ENCODE measurements around the gene SLC6A7.

SLC6A7 gene

GRCh38 chr5:150189326-150189725, 536 bp upstream of the SLC6A7 start:
- Mint-ChIP-seq H3K4me3 (no peak overlapping the region), H3K27ac (no peak overlapping the region), H3K4me1 (no peaks in the 10 kb centered on the region), H3K36me3 (no peaks in the 10 kb centered on the region), H3K9me3 (no peaks in the 10 kb centered on the region)
- ATAC-seq (no peak), DNase-seq (ENCODE audit: low spot score in 2 of 2) (no peak)

DNA sequence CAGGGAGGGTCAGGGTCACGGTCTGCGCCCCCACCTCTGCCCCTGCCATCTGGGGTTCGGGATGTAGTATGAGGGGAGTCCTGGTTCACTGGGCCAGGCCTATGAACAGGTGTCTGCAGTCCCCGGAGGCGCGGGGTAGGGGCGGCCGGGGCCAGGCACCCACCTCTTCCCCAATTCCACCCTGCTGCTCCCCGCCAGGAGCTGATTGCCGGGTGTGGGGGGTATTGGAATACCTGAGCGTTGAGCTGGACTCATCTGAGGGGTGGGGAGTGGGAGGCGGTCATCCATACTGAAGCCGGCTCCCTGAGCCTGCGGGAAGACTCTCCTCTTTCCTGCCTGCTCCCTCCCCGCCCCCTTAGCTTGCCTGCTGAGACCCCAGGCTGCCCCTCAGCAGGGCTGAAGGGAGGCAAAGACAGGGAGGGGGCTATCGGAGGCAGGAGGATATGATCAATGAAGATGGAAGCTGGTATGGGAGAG, 679 bp downstream of the SLC6A7 start:
- Mint-ChIP-seq H3K9me3 (no peaks in the 10 kb centered on the region), H3K4me3 (no peak overlapping the region), H3K36me3 (no peaks in the 10 kb centered on the region), H3K27ac (no peak overlapping the region), H3K4me1 (no peaks in the 10 kb centered on the region)
- ATAC-seq: no peak
- no peak for DNase-seq (ENCODE audit: low spot score in 2 of 2)

- H3K4me1 Mint-ChIP-seq: no peaks in the 10 kb centered on the region
- H3K27ac Mint-ChIP-seq: no peak overlapping the region
- no peak for ATAC-seq
- H3K36me3 Mint-ChIP-seq: no peaks in the 10 kb centered on the region
- no peaks in the 10 kb centered on the region for H3K9me3 Mint-ChIP-seq
- no peak for DNase-seq (ENCODE audit: low spot score in 2 of 2)
- H3K4me3 Mint-ChIP-seq: no peak overlapping the region
Measured at GRCh38 chr5:150190987-150191386, 1.1 kb downstream of the SLC6A7 start.

DNA sequence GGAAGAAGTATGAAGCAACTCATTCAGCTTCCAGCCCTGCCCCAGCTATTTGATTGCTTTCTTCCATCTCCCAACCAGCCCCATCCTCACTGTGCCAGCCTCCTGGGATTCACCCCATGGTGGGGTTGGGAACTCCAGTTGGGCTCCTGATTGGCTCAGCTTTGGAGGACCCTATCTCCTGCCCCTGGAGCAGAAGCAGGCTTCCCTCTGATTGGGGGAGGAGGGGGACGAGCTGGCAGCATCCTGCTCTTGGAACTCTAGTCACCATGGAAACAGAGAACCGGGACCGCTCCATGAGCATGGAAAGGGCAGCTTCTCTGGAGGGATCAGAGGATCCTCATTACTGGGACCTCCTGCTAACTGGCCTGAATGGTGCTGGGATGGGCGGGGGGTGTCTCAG, 2.6 kb downstream of the SLC6A7 start:
- Mint-ChIP-seq H3K27ac (no peak overlapping the region), H3K4me1 (no peaks in the 10 kb centered on the region), H3K36me3 (no peaks in the 10 kb centered on the region), H3K4me3 (no peak overlapping the region), H3K9me3 (no peaks in the 10 kb centered on the region)
- ATAC-seq (no peak), DNase-seq (ENCODE audit: low spot score in 2 of 2) (no peak)

- Mint-ChIP-seq H3K4me3 (no peak overlapping the region), H3K27ac (no peak overlapping the region), H3K36me3 (no peaks in the 10 kb centered on the region), H3K4me1 (no peaks in the 10 kb centered on the region), H3K9me3 (no peaks in the 10 kb centered on the region)
- DNase-seq (ENCODE audit: low spot score in 2 of 2) (no peak), ATAC-seq (no peak)
Measured at GRCh38 chr5:150195736-150196485, 6.0 kb downstream of the SLC6A7 start.

GRCh38 chr5:150196514-150196913, 6.7 kb downstream of the SLC6A7 start:
- no peak overlapping the region for H3K4me3 Mint-ChIP-seq
- no peak for DNase-seq (ENCODE audit: low spot score in 2 of 2)
- no peak for ATAC-seq
- H3K9me3 Mint-ChIP-seq: no peaks in the 10 kb centered on the region
- H3K27ac Mint-ChIP-seq: no peak overlapping the region
- no peaks in the 10 kb centered on the region for H3K4me1 Mint-ChIP-seq
- no peaks in the 10 kb centered on the region for H3K36me3 Mint-ChIP-seq

DNA sequence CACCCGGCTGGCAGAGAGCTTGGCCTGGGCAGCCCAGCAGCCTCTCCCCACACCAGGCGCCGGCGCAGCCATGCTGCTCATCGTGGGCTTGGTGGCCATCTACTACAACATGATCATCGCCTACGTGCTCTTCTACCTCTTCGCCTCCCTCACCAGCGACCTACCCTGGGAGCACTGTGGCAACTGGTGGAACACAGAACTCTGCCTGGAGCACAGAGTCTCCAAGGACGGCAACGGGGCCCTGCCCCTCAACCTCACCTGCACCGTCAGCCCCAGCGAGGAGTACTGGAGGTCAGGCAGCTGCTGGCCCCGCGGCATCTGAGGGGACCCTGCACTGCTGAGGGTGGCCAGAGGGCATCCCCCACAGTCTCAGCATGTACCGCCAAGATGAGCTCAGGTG, 7.1 kb downstream of the SLC6A7 start:
- ATAC-seq (no peak), DNase-seq (ENCODE audit: low spot score in 2 of 2) (no peak)
- Mint-ChIP-seq H3K36me3 (no peaks in the 10 kb centered on the region), H3K4me3 (no peak overlapping the region), H3K27ac (no peak overlapping the region), H3K4me1 (no peaks in the 10 kb centered on the region), H3K9me3 (no peaks in the 10 kb centered on the region)

- Mint-ChIP-seq H3K27ac (no peak overlapping the region), H3K36me3 (no peaks in the 10 kb centered on the region), H3K4me3 (no peak overlapping the region), H3K4me1 (no peaks in the 10 kb centered on the region), H3K9me3 (no peaks in the 10 kb centered on the region)
- DNase-seq (ENCODE audit: low spot score in 2 of 2) (no peak), ATAC-seq (no peak)
Measured at GRCh38 chr5:150197476-150197875, 7.6 kb downstream of the SLC6A7 start.

DNA sequence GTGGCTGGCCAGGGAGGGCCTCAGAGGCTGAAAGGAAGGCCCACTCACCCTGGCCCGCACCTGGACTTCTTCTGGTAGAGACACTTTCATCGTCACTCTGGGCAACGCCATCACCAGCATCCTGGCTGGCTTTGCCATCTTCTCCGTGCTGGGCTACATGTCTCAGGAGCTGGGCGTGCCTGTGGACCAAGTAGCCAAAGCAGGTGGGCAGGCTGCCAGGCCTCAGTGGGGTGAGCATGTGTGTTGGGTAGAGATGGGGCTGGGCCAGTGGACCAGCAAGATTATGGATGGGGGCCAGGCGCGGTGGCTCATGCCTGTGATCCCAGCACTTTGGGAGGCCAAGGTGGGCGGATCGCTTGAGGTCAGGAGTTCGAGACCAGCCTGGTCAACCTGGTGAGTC, 12.6 kb downstream of the SLC6A7 start:
- no peaks in the 10 kb centered on the region for H3K9me3 Mint-ChIP-seq
- peaks cover 6% of the 10 kb centered on the region for H3K4me1 Mint-ChIP-seq
- H3K4me3 Mint-ChIP-seq: no peak overlapping the region
- ATAC-seq (no peak), DNase-seq (ENCODE audit: low spot score in 2 of 2) (no peak)
- H3K36me3 Mint-ChIP-seq: no peaks in the 10 kb centered on the region
- H3K27ac Mint-ChIP-seq: no peak overlapping the region

DNA sequence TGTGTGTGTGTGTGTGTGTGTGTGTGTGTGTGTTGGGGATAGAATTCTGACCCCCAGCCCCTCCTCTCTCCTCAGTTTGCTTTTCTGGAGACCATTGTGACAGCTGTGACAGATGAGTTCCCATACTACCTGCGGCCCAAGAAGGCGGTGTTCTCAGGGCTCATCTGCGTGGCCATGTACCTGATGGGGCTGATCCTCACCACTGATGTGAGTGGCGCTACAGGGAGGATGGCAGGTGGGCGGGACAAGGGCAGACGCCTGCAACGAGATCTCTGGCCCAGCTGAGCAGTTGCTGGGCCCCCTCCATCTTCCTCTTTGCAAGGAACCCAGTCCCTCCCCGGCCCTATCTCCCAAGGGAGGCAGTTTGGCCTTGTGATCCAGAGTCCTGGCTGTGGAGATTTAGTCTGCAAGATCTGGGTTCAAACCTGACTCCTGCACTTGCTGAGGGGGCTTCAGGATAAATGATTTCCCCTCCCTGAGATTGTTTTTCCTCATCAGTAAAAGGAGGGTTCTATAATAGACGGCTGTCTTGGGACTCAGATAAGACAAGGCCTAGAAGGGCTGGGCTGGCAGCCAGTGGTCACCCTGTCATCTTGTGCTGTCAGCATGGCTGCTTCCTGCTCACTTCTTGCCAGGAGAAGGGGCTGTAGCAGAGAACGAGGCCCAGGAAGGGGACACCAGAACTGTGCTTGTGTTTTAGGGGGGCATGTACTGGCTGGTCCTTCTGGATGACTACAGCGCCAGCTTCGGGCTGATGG, 14.1 kb downstream of the SLC6A7 start:
- Mint-ChIP-seq H3K4me1 (peaks cover 17% of the 10 kb centered on the region), H3K36me3 (no peaks in the 10 kb centered on the region), H3K27ac (no peak overlapping the region), H3K4me3 (no peak overlapping the region), H3K9me3 (no peaks in the 10 kb centered on the region)
- DNase-seq (ENCODE audit: low spot score in 2 of 2): no peak
- ATAC-seq: no peak

DNA sequence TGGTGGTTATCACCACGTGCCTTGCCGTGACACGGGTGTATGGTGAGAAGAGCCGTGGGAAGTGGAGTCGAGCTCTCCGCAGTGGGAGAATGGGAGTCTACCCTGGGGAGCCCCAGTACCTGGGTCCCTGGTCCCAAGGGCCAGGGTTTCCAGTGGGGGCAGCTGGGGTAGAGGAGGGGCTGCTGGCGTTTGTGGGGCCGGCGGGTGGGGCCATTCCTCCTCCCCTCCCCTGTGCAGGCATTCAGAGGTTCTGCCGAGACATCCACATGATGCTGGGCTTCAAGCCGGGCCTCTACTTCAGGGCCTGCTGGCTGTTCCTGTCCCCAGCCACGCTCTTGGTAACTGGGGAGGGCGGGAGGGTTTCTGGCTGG, 14.7 kb downstream of the SLC6A7 start:
- H3K9me3 Mint-ChIP-seq: no peaks in the 10 kb centered on the region
- no peak overlapping the region for H3K4me3 Mint-ChIP-seq
- H3K27ac Mint-ChIP-seq: no peak overlapping the region
- H3K36me3 Mint-ChIP-seq: no peaks in the 10 kb centered on the region
- no peak for DNase-seq (ENCODE audit: low spot score in 2 of 2)
- H3K4me1 Mint-ChIP-seq: peaks cover 23% of the 10 kb centered on the region
- no peak for ATAC-seq

DNA sequence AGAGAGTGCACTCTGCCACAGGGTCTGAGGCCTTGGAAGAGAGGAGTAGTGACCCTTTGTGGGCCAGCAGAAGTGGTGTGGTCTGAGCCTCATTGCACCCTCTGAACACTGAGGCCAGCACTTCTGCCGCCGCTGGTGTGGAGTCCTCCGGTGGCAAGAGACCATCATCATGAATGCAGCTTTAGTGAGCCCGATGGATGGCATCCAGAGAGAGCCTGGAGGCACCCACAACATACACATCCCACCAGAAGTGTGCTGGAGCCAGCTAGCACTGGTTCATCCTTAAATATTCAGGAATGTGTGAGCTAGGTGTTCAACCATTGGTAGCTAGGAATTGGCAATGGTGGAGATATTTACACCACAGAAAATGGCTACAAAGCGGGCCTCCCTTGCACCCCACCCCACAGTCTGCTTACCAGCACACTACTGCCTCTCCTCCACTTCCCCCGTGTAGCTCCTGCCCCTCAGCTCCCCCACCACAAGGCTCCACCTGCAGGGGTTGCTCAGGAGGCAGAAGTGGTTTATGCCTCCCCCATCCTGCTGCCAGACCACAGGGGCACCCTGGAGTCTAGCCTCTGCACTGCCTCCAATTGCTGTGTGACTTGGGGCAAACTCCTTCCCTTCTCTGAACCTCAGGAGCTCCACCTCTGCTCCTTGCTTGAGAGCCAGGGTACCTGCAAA, 16.4 kb downstream of the SLC6A7 start:
- ATAC-seq (no peak), DNase-seq (ENCODE audit: low spot score in 2 of 2) (no peak)
- Mint-ChIP-seq H3K36me3 (no peaks in the 10 kb centered on the region), H3K27ac (no peak overlapping the region), H3K4me1 (peaks cover 29% of the 10 kb centered on the region), H3K4me3 (no peak overlapping the region), H3K9me3 (no peaks in the 10 kb centered on the region)

DNA sequence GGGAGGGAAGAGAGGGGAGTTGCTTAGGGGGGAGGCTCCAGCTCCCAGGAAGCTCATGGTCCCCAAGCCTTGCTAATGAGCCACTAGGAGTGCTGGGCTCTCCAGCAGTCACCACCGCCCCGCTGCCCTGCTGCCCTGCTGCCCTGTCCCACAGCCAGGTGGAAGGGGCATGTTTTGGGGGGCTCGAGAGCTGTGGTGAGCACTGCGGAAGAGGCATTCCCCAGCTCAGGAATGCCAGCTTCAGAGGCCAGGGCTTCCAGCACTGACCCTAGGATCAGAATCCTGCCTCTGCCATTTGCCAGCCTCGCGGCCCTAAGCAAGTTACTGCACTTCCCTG, 16.9 kb downstream of the SLC6A7 start:
- DNase-seq (ENCODE audit: low spot score in 2 of 2): no peak
- Mint-ChIP-seq H3K4me1 (peaks cover 29% of the 10 kb centered on the region), H3K9me3 (no peaks in the 10 kb centered on the region), H3K27ac (no peak overlapping the region), H3K4me3 (no peak overlapping the region), H3K36me3 (no peaks in the 10 kb centered on the region)
- ATAC-seq: no peak

- ATAC-seq: no peak
- Mint-ChIP-seq H3K4me3 (peak overlapping the region; percentile 65), H3K9me3 (no peaks in the 10 kb centered on the region), H3K36me3 (no peaks in the 10 kb centered on the region), H3K27ac (peak overlapping the region; percentile 48), H3K4me1 (peaks cover 29% of the 10 kb centered on the region)
- DNase-seq (ENCODE audit: low spot score in 2 of 2): no peak
Measured at GRCh38 chr5:150208187-150209098, 18.6 kb downstream of the SLC6A7 start.

GRCh38 chr5:150209099-150209635, 19.3 kb downstream of the SLC6A7 start:
- peak in 1 of 2 donors; percentile 57 for DNase-seq (ENCODE audit: low spot score in 2 of 2)
- peak; percentile 37 for ATAC-seq
- H3K36me3 Mint-ChIP-seq: no peaks in the 10 kb centered on the region

More at GRCh38 chr5:150209099-150209635, 19.3 kb downstream of the SLC6A7 start:
- Mint-ChIP-seq H3K4me1 (peaks cover 29% of the 10 kb centered on the region), H3K27ac (peak overlapping the region; percentile 48), H3K4me3 (peak overlapping the region; percentile 65), H3K9me3 (no peaks in the 10 kb centered on the region)
